ENCODE results near the gene HECW1. TPM values are rescaled to one million over a fixed set of nuclear protein-coding genes. Genes with fewer than 3 reads are reported as not detected.

Gene HECW1
- total and polyA plus RNA-seq, 2 of the 13 experiments (the other 11 are each of a cell fraction or from before 2014, with no cell fraction given): not detected

DNA sequence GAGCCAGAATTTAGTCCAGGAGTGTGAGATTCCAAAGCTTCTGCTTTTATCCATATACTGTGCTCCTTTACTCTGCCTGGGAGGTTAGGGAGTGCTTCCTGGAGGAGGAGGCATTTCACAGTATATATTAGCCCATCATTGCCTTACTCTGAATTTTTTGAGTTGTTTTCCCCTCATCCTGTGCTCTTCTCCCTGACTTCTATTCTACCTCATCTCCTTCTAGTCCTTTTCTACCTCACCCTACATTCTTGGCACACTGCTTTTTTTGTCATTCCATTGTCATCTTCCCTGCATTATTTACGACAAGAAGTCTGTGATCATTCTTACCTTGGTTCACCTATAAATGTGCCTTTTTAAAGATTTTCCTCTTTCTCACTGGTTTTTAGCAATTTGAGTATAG, 491.8 kb downstream of the HECW1 start:
- intact Hi-C loops (cut with micrococcal nuclease; ENCODE audit: unreplicated experiment) (no loop called here), in situ Hi-C loops (cut with HindIII; ENCODE audit: extremely low pct_ligation_motif_present, low pct_unique_long_range_greater_than_20kb) (no loop called here)
- Histone ChIP-seq H3K4me1 (ENCODE audit: insufficient read depth, low read length) (no peaks in the 10 kb centered on the region), H3K27ac (ENCODE audit: extremely low read length, insufficient read depth, low read length) (no peak overlapping the region), H3K4me3 (replicated peaks in 1 of 3; ENCODE audit: insufficient read depth in 1 of 3, low read depth in 2 of 3, low read length in 3 of 3) (no peak overlapping the region), H2AFZ (ENCODE audit: low read length) (no peak overlapping the region), H3K4me2 (ENCODE audit: low read depth, low read length) (no peak overlapping the region), H3K9me3 (ENCODE audit: low read length) (no peaks in the 10 kb centered on the region), H3K79me2 (ENCODE audit: insufficient read depth, low read length) (peaks cover 16% of the 10 kb centered on the region), H3K9ac (ENCODE audit: insufficient read depth, low read depth, low read length) (no peak overlapping the region), H4K20me1 (ENCODE audit: insufficient read depth, low read length) (0 out of 2 replicates have a peak, but pooled peaks cover 8% of the 10 kb centered on the region), H3K27me3 (ENCODE audit: control insufficient read depth in 1 of 2, insufficient read depth in 2 of 2, low read length in 2 of 2) (no peaks in the 10 kb centered on the region), H3K36me3 (replicated peaks in 1 of 2; ENCODE audit: control insufficient read depth in 1 of 2, insufficient read depth in 2 of 2, low read length in 2 of 2) (peaks cover 7 to 60% of the 10 kb centered on the region in 2 experiments)
- no peak for DNase-seq (ENCODE audit: low spot score)
- no peak for FAIRE-seq
- no TSS peak for BruUV-seq (replicated peaks)
- ATAC-seq: no peak
- 96% methylated on average over 1 of the region's 1 CpG for WGBS (ENCODE audit: low lambda C conversion rate)
- TF ChIP-seq, protein P1, sequence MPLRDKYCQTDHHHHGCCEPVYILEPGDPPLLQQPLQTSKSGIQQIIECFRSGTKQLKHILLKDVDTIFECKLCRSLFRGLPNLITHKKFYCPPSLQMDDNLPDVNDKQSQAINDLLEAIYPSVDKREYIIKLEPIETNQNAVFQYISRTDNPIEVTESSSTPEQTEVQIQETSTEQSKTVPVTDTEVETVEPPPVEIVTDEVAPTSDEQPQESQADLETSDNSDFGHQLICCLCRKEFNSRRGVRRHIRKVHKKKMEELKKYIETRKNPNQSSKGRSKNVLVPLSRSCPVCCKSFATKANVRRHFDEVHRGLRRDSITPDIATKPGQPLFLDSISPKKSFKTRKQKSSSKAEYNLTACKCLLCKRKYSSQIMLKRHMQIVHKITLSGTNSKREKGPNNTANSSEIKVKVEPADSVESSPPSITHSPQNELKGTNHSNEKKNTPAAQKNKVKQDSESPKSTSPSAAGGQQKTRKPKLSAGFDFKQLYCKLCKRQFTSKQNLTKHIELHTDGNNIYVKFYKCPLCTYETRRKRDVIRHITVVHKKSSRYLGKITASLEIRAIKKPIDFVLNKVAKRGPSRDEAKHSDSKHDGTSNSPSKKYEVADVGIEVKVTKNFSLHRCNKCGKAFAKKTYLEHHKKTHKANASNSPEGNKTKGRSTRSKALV (CRISPR knock-in tag; IDR thresholded peaks at IDR 0.05): no peak
- no peak for TF ChIP-seq ZNF644 (CRISPR knock-in tag; IDR thresholded peaks at IDR 0.05; ENCODE audit: low read depth)
- peak; percentile 23 for TF ChIP-seq ZFP36 (IDR thresholded peaks at IDR 0.05; ENCODE audit: borderline replicate concordance, low read depth, low read length, partially characterized antibody)
- TF ChIP-seq, protein P2, sequence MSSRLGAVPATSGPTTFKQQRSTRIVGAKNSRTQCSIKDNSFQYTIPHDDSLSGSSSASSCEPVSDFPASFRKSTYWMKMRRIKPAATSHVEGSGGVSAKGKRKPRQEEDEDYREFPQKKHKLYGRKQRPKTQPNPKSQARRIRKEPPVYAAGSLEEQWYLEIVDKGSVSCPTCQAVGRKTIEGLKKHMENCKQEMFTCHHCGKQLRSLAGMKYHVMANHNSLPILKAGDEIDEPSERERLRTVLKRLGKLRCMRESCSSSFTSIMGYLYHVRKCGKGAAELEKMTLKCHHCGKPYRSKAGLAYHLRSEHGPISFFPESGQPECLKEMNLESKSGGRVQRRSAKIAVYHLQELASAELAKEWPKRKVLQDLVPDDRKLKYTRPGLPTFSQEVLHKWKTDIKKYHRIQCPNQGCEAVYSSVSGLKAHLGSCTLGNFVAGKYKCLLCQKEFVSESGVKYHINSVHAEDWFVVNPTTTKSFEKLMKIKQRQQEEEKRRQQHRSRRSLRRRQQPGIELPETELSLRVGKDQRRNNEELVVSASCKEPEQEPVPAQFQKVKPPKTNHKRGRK (CRISPR knock-in tag; IDR thresholded peaks at IDR 0.05): no peak
- TF ChIP-seq IRF9 (CRISPR knock-in tag; IDR thresholded peaks at IDR 0.05; ENCODE audit: borderline replicate concordance): no peak
- no peak for TF ChIP-seq ZKSCAN1 (IDR thresholded peaks at IDR 0.05; ENCODE audit: low read length)
- TF ChIP-seq GTF3A (CRISPR knock-in tag; conservative IDR thresholded peaks at IDR 0.05): no peak
- TF ChIP-seq ZNF317 (CRISPR knock-in tag; IDR thresholded peaks at IDR 0.05): peak; percentile 98
- POLR2A ChIA-PET: interaction anchor here (1.6 kb wide), 1 partner anchor 22 kb away, joined by 4 read pairs; the partner anchor contains the start of gene STK17A
- CTCF ChIA-PET (ENCODE audit: low intra/inter-chr PET ratio, low total read pairs): no interaction called here

All from HepG2 (cell line).